ENCODE measurements around the gene FOXRED1.

FOXRED1 gene

DNA sequence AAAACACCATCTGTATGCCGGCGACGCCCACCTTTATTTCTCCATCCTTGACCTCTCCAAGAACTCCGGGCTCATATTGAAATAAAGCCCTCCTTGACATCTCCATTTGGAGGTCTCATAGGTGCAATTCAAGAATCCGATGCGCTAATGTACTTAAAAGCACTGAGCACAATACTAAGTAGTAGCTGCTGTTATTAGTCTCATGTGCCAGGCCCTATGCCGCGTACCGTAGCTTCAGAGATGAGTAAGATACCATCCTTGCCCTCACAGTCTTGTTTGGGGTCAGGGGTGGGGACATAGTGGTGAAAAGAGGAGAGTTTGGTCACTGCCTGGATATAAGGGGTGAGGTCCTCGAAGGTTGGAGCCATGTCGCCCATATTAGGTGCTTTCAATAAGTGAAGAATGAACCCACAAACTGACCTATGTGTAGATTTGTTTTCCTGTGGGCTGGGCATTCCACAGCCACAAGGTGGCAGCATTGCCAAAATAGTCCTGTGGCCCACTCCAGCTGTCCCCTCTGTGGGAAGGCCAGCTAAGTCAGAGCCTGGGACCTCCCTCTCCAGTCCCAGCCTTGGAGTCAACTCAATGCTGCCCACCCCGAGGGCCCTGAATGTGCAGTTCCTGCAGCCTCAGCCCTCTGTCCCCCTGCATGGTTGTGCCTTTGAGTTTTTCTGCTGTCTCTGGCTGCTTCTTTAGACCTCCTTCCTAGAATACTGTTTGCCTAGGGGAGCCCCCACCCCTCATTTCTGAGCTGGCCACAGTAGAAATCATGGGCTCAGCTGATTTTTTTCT is 41.4 kb downstream of the FOXRED1 start:
- Histone ChIP-seq H3K27ac (ENCODE audit: low read length, poor library complexity, severe bottlenecking) (no peak overlapping the region), H2AK5ac (ENCODE audit: low read length, severe bottlenecking) (no peak overlapping the region), H3K4ac (ENCODE audit: low read depth in 1 of 2, low read length in 2 of 2) (no peak overlapping the region), H3K23ac (ENCODE audit: low read length in 2 of 2) (no peak overlapping the region), H2BK120ac (ENCODE audit: low read depth, low read length) (no peak overlapping the region), H3K4me1 (ENCODE audit: control insufficient read depth, insufficient read depth, low read depth, low read length) (peaks cover 4% of the 10 kb centered on the region), H2BK12ac (ENCODE audit: low read length in 2 of 2) (peak overlapping the region in 1 of 2 experiments; percentile 76), H3K4me3 (ENCODE audit: insufficient read depth in 1 of 2, low read depth in 1 of 2, low read length in 2 of 2) (no peak overlapping the region), H2BK5ac (ENCODE audit: low read depth, low read length, poor library complexity, severe bottlenecking) (no peak overlapping the region), H3K36me3 (ENCODE audit: control insufficient read depth in 1 of 2, insufficient read depth in 2 of 2, low read depth in 1 of 2, low read length in 2 of 2) (peaks cover 6 to 16% of the 10 kb centered on the region in 2 experiments), H4K8ac (ENCODE audit: low read length) (peak overlapping the region; percentile 29), H4K91ac (ENCODE audit: low read length) (peak overlapping the region; percentile 1), H3K27me3 (ENCODE audit: control insufficient read depth in 1 of 2, insufficient read depth in 1 of 2, low read length in 2 of 2) (no peaks in the 10 kb centered on the region), H3K9ac (ENCODE audit: low read length) (no peak overlapping the region), H3K18ac (ENCODE audit: low read depth in 1 of 2, low read length in 2 of 2) (no peak overlapping the region), H3K79me1 (replicated peaks; ENCODE audit: low read length, poor library complexity, severe bottlenecking) (peaks cover 18% of the 10 kb centered on the region), H3K9me3 (ENCODE audit: control insufficient read depth, low read length) (no peaks in the 10 kb centered on the region), H2BK15ac (ENCODE audit: low read depth, poor library complexity, severe bottlenecking) (no peak overlapping the region), H3K4me2 (ENCODE audit: low read length, poor library complexity, severe bottlenecking) (no peak overlapping the region), H2AFZ (ENCODE audit: low read depth, low read length) (no peak overlapping the region), H3K14ac (ENCODE audit: low read length in 2 of 2) (no peak overlapping the region)
- WGBS: 65% methylated on average over 12 of the region's 12 CpGs
- peak; percentile 80 for DNase-seq

DNA sequence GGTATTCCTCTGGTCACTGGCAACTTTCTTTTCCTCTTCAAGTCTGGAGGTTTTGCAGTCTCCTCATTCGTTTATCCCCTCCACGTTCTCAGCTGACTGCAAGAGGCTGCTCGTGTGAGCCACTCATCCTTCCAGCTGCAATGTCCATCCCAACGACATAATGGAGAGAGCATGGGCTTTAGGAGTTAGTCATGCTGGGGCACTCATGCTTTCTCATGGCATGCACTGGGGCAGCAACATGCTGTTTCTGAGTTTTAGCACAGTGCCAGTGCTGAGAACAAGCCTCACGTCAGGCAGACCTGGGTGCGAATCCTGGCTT is 42.0 kb downstream of the FOXRED1 start:
- Histone ChIP-seq H2BK120ac (ENCODE audit: low read depth, low read length) (no peak overlapping the region), H3K36me3 (ENCODE audit: control insufficient read depth in 1 of 2, insufficient read depth in 2 of 2, low read depth in 1 of 2, low read length in 2 of 2) (peaks cover 6 to 16% of the 10 kb centered on the region in 2 experiments), H3K9me3 (ENCODE audit: control insufficient read depth, low read length) (no peaks in the 10 kb centered on the region), H3K27ac (ENCODE audit: low read length, poor library complexity, severe bottlenecking) (no peak overlapping the region), H3K27me3 (ENCODE audit: control insufficient read depth in 1 of 2, insufficient read depth in 1 of 2, low read length in 2 of 2) (no peaks in the 10 kb centered on the region), H3K4me2 (ENCODE audit: low read length, poor library complexity, severe bottlenecking) (no peak overlapping the region), H4K91ac (ENCODE audit: low read length) (no peak overlapping the region), H2BK5ac (ENCODE audit: low read depth, low read length, poor library complexity, severe bottlenecking) (no peak overlapping the region), H3K9ac (ENCODE audit: low read length) (peak overlapping the region; percentile 4), H3K18ac (ENCODE audit: low read depth in 1 of 2, low read length in 2 of 2) (no peak overlapping the region), H3K4ac (ENCODE audit: low read depth in 1 of 2, low read length in 2 of 2) (no peak overlapping the region), H2BK15ac (ENCODE audit: low read depth, poor library complexity, severe bottlenecking) (no peak overlapping the region), H2AFZ (ENCODE audit: low read depth, low read length) (no peak overlapping the region), H3K23ac (ENCODE audit: low read length in 2 of 2) (no peak overlapping the region), H2BK12ac (ENCODE audit: low read length in 2 of 2) (no peak overlapping the region), H2AK5ac (ENCODE audit: low read length, severe bottlenecking) (no peak overlapping the region), H3K4me3 (ENCODE audit: insufficient read depth in 1 of 2, low read depth in 1 of 2, low read length in 2 of 2) (no peak overlapping the region), H3K4me1 (ENCODE audit: control insufficient read depth, insufficient read depth, low read depth, low read length) (peaks cover 4% of the 10 kb centered on the region), H3K79me1 (replicated peaks; ENCODE audit: low read length, poor library complexity, severe bottlenecking) (peaks cover 15% of the 10 kb centered on the region), H4K8ac (ENCODE audit: low read length) (no peak overlapping the region), H3K14ac (ENCODE audit: low read length in 2 of 2) (no peak overlapping the region)
- DNase-seq: peak; percentile 38
- 70% methylated on average over 5 of the region's 6 CpGs for WGBS

DNA sequence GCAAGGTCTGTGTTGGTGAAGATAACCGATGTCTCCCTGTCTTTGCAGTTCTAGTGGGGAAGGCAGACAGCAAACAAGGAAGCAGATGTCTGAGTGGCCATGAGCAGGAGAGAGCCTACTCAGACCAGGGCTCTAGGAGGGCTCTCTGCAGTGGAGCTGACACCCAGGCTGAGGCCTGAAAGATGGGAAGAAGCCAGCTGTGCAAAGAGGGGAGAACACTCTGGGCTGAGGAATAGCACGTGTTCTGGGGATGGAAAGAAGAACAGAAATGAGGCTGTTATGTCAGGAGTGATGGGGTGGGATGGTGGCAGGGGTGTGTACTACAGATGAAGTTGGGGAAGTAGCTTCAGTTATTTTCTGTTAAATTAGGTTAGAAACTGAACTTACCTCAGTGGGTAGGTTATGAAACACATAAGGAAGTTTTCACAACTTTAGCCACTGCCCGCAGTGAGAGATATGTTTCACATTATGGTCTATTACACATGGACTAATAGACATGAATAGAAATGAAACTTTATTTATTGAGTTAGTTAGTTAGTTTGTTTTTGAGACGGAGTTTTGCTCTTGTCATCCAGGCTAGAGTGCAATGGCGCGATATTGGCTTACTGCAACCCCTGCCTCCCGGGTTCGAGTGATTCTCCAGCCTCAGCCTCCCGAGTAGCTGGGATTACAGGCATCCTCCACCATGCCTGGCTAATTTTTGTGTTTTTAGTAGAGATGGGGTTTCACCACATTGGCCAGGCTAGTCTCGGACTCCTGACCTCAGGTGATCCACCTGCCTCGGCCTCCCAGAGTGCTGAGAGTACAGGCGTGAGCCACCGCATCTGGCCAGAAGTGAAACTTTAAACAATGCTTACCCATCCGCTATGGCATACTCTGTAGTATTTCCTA is 42.7 kb downstream of the FOXRED1 start:
- H2AFZ ChIP-seq (ENCODE audit: low read depth, low read length): no peak overlapping the region
- no peak overlapping the region for H3K27ac ChIP-seq (ENCODE audit: low read length, poor library complexity, severe bottlenecking)
- H3K14ac ChIP-seq (ENCODE audit: low read length in 2 of 2): no peak overlapping the region
- no peak overlapping the region for H2BK120ac ChIP-seq (ENCODE audit: low read depth, low read length)
- DNase-seq: no peak
- no peak overlapping the region for H2BK12ac ChIP-seq (ENCODE audit: low read length in 2 of 2)
- H3K4me1 ChIP-seq (ENCODE audit: control insufficient read depth, insufficient read depth, low read depth, low read length): peaks cover 4% of the 10 kb centered on the region
- H3K4ac ChIP-seq (ENCODE audit: low read depth in 1 of 2, low read length in 2 of 2): no peak overlapping the region
- H3K4me2 ChIP-seq (ENCODE audit: low read length, poor library complexity, severe bottlenecking): no peak overlapping the region
- no peak overlapping the region for H2AK5ac ChIP-seq (ENCODE audit: low read length, severe bottlenecking)
- 98% methylated on average over 12 of the region's 14 CpGs for WGBS
- H4K8ac ChIP-seq (ENCODE audit: low read length): no peak overlapping the region
- peaks cover 10% of the 10 kb centered on the region for H3K79me1 ChIP-seq (replicated peaks; ENCODE audit: low read length, poor library complexity, severe bottlenecking)
- H3K9ac ChIP-seq (ENCODE audit: low read length): peak overlapping the region; percentile 4
- H2BK5ac ChIP-seq (ENCODE audit: low read depth, low read length, poor library complexity, severe bottlenecking): no peak overlapping the region
- H4K91ac ChIP-seq (ENCODE audit: low read length): no peak overlapping the region
- H3K36me3 ChIP-seq (ENCODE audit: control insufficient read depth in 1 of 2, insufficient read depth in 2 of 2, low read depth in 1 of 2, low read length in 2 of 2): peaks cover 6 to 14% of the 10 kb centered on the region in 2 experiments
- H3K4me3 ChIP-seq (ENCODE audit: insufficient read depth in 1 of 2, low read depth in 1 of 2, low read length in 2 of 2): no peak overlapping the region
- no peak overlapping the region for H2BK15ac ChIP-seq (ENCODE audit: low read depth, poor library complexity, severe bottlenecking)
- peak overlapping the region in 1 of 2 experiments; percentile 47 for H3K23ac ChIP-seq (ENCODE audit: low read length in 2 of 2)
- no peak overlapping the region for H3K18ac ChIP-seq (ENCODE audit: low read depth in 1 of 2, low read length in 2 of 2)
- no peaks in the 10 kb centered on the region for H3K9me3 ChIP-seq (ENCODE audit: control insufficient read depth, low read length)
- H3K27me3 ChIP-seq (ENCODE audit: control insufficient read depth in 1 of 2, insufficient read depth in 1 of 2, low read length in 2 of 2): no peaks in the 10 kb centered on the region

DNA sequence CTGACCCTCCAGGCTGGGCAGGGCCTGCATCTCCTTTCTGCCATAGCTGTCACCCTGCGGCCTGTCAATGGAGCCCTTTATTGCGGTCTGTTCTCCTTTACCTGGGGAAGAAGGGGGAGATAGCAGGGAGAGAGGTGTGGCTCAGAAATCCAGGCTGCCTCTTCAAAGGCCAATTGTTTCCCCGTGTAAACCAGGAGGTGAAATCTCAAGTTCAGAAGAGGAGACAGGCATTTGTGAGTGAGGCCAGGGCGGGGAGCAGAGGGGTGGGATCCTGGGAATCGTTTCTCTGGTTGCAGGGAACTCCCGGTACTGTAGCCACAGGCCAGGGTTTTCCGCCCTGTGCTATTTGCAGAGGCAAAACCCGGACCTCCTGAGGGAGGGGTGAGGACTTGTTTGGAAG is 44.0 kb downstream of the FOXRED1 start:
- Histone ChIP-seq H3K27ac (ENCODE audit: low read length, poor library complexity, severe bottlenecking) (no peak overlapping the region), H3K9ac (ENCODE audit: low read length) (peak overlapping the region; percentile 2), H2BK12ac (ENCODE audit: low read length in 2 of 2) (no peak overlapping the region), H4K8ac (ENCODE audit: low read length) (no peak overlapping the region), H2BK15ac (ENCODE audit: low read depth, poor library complexity, severe bottlenecking) (no peak overlapping the region), H3K18ac (ENCODE audit: low read depth in 1 of 2, low read length in 2 of 2) (no peak overlapping the region), H3K14ac (ENCODE audit: low read length in 2 of 2) (no peak overlapping the region), H2AK5ac (ENCODE audit: low read length, severe bottlenecking) (no peak overlapping the region), H3K4me3 (ENCODE audit: insufficient read depth in 1 of 2, low read depth in 1 of 2, low read length in 2 of 2) (no peak overlapping the region), H3K79me1 (replicated peaks; ENCODE audit: low read length, poor library complexity, severe bottlenecking) (peaks cover 10% of the 10 kb centered on the region), H2AFZ (ENCODE audit: low read depth, low read length) (no peak overlapping the region), H2BK120ac (ENCODE audit: low read depth, low read length) (no peak overlapping the region), H3K4ac (ENCODE audit: low read depth in 1 of 2, low read length in 2 of 2) (no peak overlapping the region), H2BK5ac (ENCODE audit: low read depth, low read length, poor library complexity, severe bottlenecking) (no peak overlapping the region), H3K4me2 (ENCODE audit: low read length, poor library complexity, severe bottlenecking) (no peak overlapping the region), H4K91ac (ENCODE audit: low read length) (no peak overlapping the region), H3K27me3 (ENCODE audit: control insufficient read depth in 1 of 2, insufficient read depth in 1 of 2, low read length in 2 of 2) (no peaks in the 10 kb centered on the region), H3K36me3 (ENCODE audit: control insufficient read depth in 1 of 2, insufficient read depth in 2 of 2, low read depth in 1 of 2, low read length in 2 of 2) (peaks cover 6 to 12% of the 10 kb centered on the region in 2 experiments), H3K9me3 (ENCODE audit: control insufficient read depth, low read length) (no peaks in the 10 kb centered on the region), H3K4me1 (ENCODE audit: control insufficient read depth, insufficient read depth, low read depth, low read length) (peaks cover 9% of the 10 kb centered on the region), H3K23ac (ENCODE audit: low read length in 2 of 2) (no peak overlapping the region)
- WGBS: 91% methylated on average over 8 of the region's 8 CpGs
- no peak for DNase-seq

All from mesenchymal stem cell (in vitro differentiated cells and primary cell).